Fibroblast of lung (primary cell): ENCODE data around the gene MIEF2. TPM values are rescaled to one million over a fixed set of nuclear protein-coding genes. Genes with fewer than 3 reads are reported as not detected.

ENCODE experiments used
- DNase-seq, 2 donors: peaks; one replicate each; pipeline versions ENCODE4 v3.0.0 to v3.0.0-alpha.2; 2010; ENCODE audit warnings: low read depth in 2 of 2
- H2AFZ ChIP-seq: 2 replicates; pipeline ENCODE4 v1.5.1; 2012; ENCODE audit warnings: low read length, control low read depth, inconsistent platforms
- H3K27ac ChIP-seq: 2 replicates; pipeline ENCODE4 v1.5.1; 2011; ENCODE audit warnings: low read length, control low read depth; ENCODE audit not compliant: insufficient read depth
- H3K27me3 ChIP-seq: 2 replicates; pipeline ENCODE4 v1.5.1; 2011; ENCODE audit warnings: mild to moderate bottlenecking, low read length; ENCODE audit not compliant: control insufficient read depth, insufficient read depth
- H3K36me3 ChIP-seq: 2 replicates; pipeline ENCODE4 v1.5.1; 2011; ENCODE audit warnings: low read length; ENCODE audit not compliant: control insufficient read depth, insufficient read depth
- H3K4me1 ChIP-seq: 2 replicates; pipeline ENCODE4 v1.5.1; 2011; ENCODE audit warnings: low read length; ENCODE audit not compliant: control insufficient read depth, insufficient read depth; ENCODE audit errors: extremely low read depth
- H3K4me2 ChIP-seq: 2 replicates; pipeline ENCODE4 v1.5.1; 2011; ENCODE audit warnings: low read length, control low read depth; ENCODE audit not compliant: insufficient read depth; ENCODE audit errors: extremely low read depth
- H3K4me3 ChIP-seq, 4 experiments: fragments of 200-600 bp in 1 of 4; sonication (generic) in 1 of 4; replicated peaks in 1 of 4; 2 replicates each; pipeline ENCODE4 v1.5.1; 2011 to 2016; ENCODE audit warnings: low read length in 4 of 4, low read depth in 3 of 4, mild to moderate bottlenecking in 3 of 4, control low read depth in 2 of 4, inconsistent platforms in 1 of 4, mixed read lengths in 1 of 4; ENCODE audit not compliant: insufficient read depth in 1 of 4; ENCODE audit errors: control extremely low read depth in 1 of 4
- H3K79me2 ChIP-seq: 2 replicates; pipeline ENCODE4 v1.5.1; 2012; ENCODE audit warnings: mild to moderate bottlenecking, low read length, inconsistent platforms; ENCODE audit not compliant: control insufficient read depth, insufficient read depth
- H3K9ac ChIP-seq: 2 replicates; pipeline ENCODE4 v1.5.1; 2011; ENCODE audit warnings: mild to moderate bottlenecking, low read length, control low read depth; ENCODE audit not compliant: insufficient read depth
- H3K9me3 ChIP-seq: 2 replicates; pipeline ENCODE4 v1.5.1; 2012; ENCODE audit warnings: low read depth, low read length; ENCODE audit not compliant: control insufficient read depth, insufficient read depth
- H4K20me1 ChIP-seq: 2 replicates; pipeline ENCODE4 v1.5.1; 2011; ENCODE audit warnings: low read length; ENCODE audit not compliant: control insufficient read depth, insufficient read depth; ENCODE audit errors: extremely low read depth
- EZH2 ChIP-seq: IDR thresholded peaks from 2 replicates; pipeline ENCODE4 v1.5.1; 2012; ENCODE audit warnings: low read length, control low read depth, mild to moderate bottlenecking; ENCODE audit errors: missing control alignments
- polyA plus RNA-seq, 2 donors: library from polyadenylated mRNA; depleted of rRNA in 1 of 2; stranded (reverse) in 1 of 2; unstranded in 1 of 2; fragments of >200 nt; gene quantifications; 2 replicates each; pipeline ENCODE4 v1.2.1, GENCODE V29; 2011 to 2012; ENCODE audit warnings: missing spikeins in 1 of 2
- total RNA-seq: library from RNA; depleted of rRNA; stranded (reverse); fragments of >200 nt; gene quantifications from 2 replicates; pipeline ENCODE4 v1.2.1, GENCODE V29; 2014
- TF ChIP-seq, protein P1 (sequence below), 2 donors: IDR thresholded peaks in 1 of 2; conservative IDR thresholded peaks in 1 of 2; 1 replicate in 1 of 2; 2 replicates in 1 of 2; pipeline ENCODE4 v1.5.1; 2011 to 2012; ENCODE audit warnings: low read length in 2 of 2, control low read depth in 1 of 2, inconsistent platforms in 1 of 2, low read depth in 1 of 2, mild to moderate bottlenecking in 1 of 2

The MIEF2 gene
- total and polyA plus RNA-seq, 2 donors (not counting 1 experiment from before 2014, with no cell fraction given): 3.9 to 16.2 TPM

DNA sequence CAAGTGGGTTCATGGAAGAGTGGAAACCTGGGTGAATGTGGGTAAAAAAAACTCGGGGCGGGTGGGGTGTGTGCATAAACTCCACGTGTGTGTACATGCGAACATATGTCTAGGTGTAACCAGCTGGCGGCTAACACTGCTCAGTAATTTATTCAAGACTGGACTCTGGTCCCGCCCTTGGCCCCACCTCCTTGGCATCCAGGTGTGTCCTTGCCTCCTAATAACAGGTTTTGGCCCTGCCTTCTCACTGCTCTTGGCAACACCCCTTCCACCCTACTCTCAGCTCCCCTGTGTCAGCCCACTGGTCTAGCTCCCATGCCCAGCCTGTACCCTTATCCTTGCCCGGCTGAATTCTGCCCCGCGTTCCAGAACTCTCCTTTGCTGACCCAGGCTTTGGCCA lies 10.2 kb upstream of the MIEF2 start:
- no peak overlapping the region for H3K4me3 ChIP-seq
- no peaks in the 10 kb centered on the region for H3K27me3 ChIP-seq
- H4K20me1 ChIP-seq: no peaks in the 10 kb centered on the region
- H3K27ac ChIP-seq: no peak overlapping the region
- DNase-seq: no peak
- no peaks in the 10 kb centered on the region for H3K4me1 ChIP-seq
- no peak overlapping the region for H2AFZ ChIP-seq
- H3K9me3 ChIP-seq: no peaks in the 10 kb centered on the region
- peaks cover 2% of the 10 kb centered on the region for H3K79me2 ChIP-seq
- peaks cover 71% of the 10 kb centered on the region for H3K36me3 ChIP-seq
- no peak overlapping the region for H3K4me2 ChIP-seq
- no peak overlapping the region for H3K9ac ChIP-seq
- TF ChIP-seq, protein P1, sequence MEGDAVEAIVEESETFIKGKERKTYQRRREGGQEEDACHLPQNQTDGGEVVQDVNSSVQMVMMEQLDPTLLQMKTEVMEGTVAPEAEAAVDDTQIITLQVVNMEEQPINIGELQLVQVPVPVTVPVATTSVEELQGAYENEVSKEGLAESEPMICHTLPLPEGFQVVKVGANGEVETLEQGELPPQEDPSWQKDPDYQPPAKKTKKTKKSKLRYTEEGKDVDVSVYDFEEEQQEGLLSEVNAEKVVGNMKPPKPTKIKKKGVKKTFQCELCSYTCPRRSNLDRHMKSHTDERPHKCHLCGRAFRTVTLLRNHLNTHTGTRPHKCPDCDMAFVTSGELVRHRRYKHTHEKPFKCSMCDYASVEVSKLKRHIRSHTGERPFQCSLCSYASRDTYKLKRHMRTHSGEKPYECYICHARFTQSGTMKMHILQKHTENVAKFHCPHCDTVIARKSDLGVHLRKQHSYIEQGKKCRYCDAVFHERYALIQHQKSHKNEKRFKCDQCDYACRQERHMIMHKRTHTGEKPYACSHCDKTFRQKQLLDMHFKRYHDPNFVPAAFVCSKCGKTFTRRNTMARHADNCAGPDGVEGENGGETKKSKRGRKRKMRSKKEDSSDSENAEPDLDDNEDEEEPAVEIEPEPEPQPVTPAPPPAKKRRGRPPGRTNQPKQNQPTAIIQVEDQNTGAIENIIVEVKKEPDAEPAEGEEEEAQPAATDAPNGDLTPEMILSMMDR (conservative IDR thresholded peaks at IDR 0.05 in 1 of 2, IDR thresholded peaks at IDR 0.05 in 1 of 2; ENCODE audit: low read depth in 1 of 2, low read length in 2 of 2): no peak
- TF ChIP-seq EZH2: no peak

DNA sequence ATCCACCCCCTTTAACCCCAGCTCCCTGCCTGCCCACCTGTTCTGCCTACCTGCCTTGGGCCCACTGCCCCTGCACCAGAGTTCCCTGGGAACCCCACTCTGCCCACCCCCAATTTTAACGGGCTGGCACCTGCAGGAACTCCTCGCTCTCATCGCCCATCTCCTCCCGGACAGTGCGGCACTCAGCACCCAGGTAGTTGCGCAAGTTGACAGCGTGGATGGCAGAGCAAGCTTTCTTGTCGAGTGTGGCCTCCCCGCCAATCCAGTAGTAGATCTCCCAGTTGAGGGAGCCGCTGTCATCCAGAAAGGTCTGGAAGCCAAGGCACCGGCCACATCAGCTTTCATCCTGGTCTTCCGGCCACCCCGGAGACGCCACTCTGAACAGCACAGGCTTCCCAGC lies 9.8 kb upstream of the MIEF2 start:
- TF ChIP-seq, protein P1 (conservative IDR thresholded peaks at IDR 0.05 in 1 of 2, IDR thresholded peaks at IDR 0.05 in 1 of 2; ENCODE audit: low read depth in 1 of 2, low read length in 2 of 2): no peak
- no peak for TF ChIP-seq EZH2
- Histone ChIP-seq H3K9ac (no peak overlapping the region), H3K27ac (no peak overlapping the region), H3K4me2 (no peak overlapping the region), H3K4me1 (no peaks in the 10 kb centered on the region), H3K9me3 (no peaks in the 10 kb centered on the region), H3K79me2 (peaks cover 5% of the 10 kb centered on the region), H2AFZ (no peak overlapping the region), H3K36me3 (peaks cover 69% of the 10 kb centered on the region), H3K27me3 (no peaks in the 10 kb centered on the region), H4K20me1 (no peaks in the 10 kb centered on the region), H3K4me3 (no peak overlapping the region)
- DNase-seq: no peak

DNA sequence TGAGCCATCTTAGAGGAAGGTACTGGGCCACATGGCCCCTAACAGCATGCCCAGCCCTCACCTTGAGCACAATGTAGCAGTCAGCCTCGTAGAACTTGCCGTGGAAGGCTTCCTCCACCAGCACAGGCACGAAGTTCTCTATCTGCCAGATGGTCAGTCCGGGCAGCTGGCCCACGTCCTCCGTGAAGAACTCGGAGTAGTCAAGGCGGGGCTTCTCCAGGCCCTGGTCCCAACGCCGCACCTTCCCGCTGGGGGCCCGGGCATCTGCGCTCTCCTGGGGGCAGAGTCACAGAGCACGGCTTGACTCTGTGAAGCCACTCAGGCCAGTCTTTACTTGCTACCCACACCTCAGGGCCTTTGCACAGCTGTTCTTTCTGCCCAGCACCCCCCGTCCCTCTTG lies 9.3 kb upstream of the MIEF2 start:
- H3K4me3 ChIP-seq: no peak overlapping the region
- H2AFZ ChIP-seq: no peak overlapping the region
- no peak overlapping the region for H3K27ac ChIP-seq
- no peak overlapping the region for H3K9ac ChIP-seq
- DNase-seq: no peak
- no peak for TF ChIP-seq EZH2
- TF ChIP-seq, protein P1 (conservative IDR thresholded peaks at IDR 0.05 in 1 of 2, IDR thresholded peaks at IDR 0.05 in 1 of 2; ENCODE audit: low read depth in 1 of 2, low read length in 2 of 2): no peak
- no peaks in the 10 kb centered on the region for H3K4me1 ChIP-seq
- H3K79me2 ChIP-seq: peaks cover 9% of the 10 kb centered on the region
- H3K27me3 ChIP-seq: no peaks in the 10 kb centered on the region
- H3K9me3 ChIP-seq: no peaks in the 10 kb centered on the region
- H3K4me2 ChIP-seq: no peak overlapping the region
- no peaks in the 10 kb centered on the region for H4K20me1 ChIP-seq
- peaks cover 65% of the 10 kb centered on the region for H3K36me3 ChIP-seq
